K562 (cell line): ENCODE data around the gene MRPL40. TPM values are rescaled to one million over a fixed set of nuclear protein-coding genes. Genes with fewer than 3 reads are reported as not detected.

Source experiments
- CEBPG ChIP-seq, 3 experiments: fragments of 200-800 bp in 1 of 3; sonication (Bioruptor generic) in 1 of 3; sonication (generic) in 1 of 3; formaldehyde crosslinking in 1 of 3; IDR thresholded peaks in 2 of 3; conservative IDR thresholded peaks in 1 of 3; 2 replicates each; pipeline versions ENCODE4 v1.6.1 to v1.8.0; 2016 to 2022; ENCODE audit warnings: missing compliant biosample characterization in 2 of 3, missing genetic modification characterization in 2 of 3, mild to moderate bottlenecking in 1 of 3, missing genetic modification reagents in 1 of 3
- CHCHD3 ChIP-seq: fragments of 250-450 bp; sonication (Bioruptor Pico); IDR thresholded peaks from 2 replicates; pipeline ENCODE4 v2.1.2; 2022; ENCODE audit warnings: mild to moderate bottlenecking
- E2F3 ChIP-seq: fragments of 250-450 bp; sonication (Bioruptor Pico); IDR thresholded peaks from 2 replicates; pipeline ENCODE4 v1.4.0; 2020; ENCODE audit warnings: mild to moderate bottlenecking
- FOXJ2 ChIP-seq: fragments of 200-800 bp; sonication (Bioruptor generic); IDR thresholded peaks from 2 replicates; pipeline ENCODE4 v1.6.1; 2016; ENCODE audit warnings: missing genetic modification characterization, missing compliant biosample characterization
- MYNN ChIP-seq, 2 experiments: sonication (generic); formaldehyde crosslinking in 1 of 2; IDR thresholded peaks; 2 replicates each; pipeline versions ENCODE4 v1.5.0 to v1.6.1; 2016 to 2020; ENCODE audit warnings: antibody characterized with exemption in 1 of 2, missing genetic modification reagents in 1 of 2
- SETDB1 ChIP-seq: IDR thresholded peaks from one replicate; pipeline ENCODE4 v1.6.1; 2012; ENCODE audit warnings: low read length, control low read depth, inconsistent platforms
- TAF9B ChIP-seq: fragments of 450-650 bp; IDR thresholded peaks from 2 replicates; pipeline ENCODE4 v1.6.1; 2018; ENCODE audit warnings: mild to moderate bottlenecking; ENCODE audit not compliant: partially characterized antibody
- TCF7 ChIP-seq: sonication (generic); IDR thresholded peaks from 2 replicates; pipeline ENCODE4 v1.6.1; 2016; ENCODE audit warnings: antibody characterized with exemption, borderline replicate concordance
- TEAD1 ChIP-seq, 2 experiments: fragments of 450-650 bp in 1 of 2; sonication (generic) in 1 of 2; formaldehyde crosslinking; IDR thresholded peaks; 2 replicates each; pipeline versions ENCODE4 v1.4.0 to v1.8.0; 2020 to 2022; ENCODE audit warnings: mild to moderate bottlenecking in 2 of 2, missing genetic modification reagents in 1 of 2
- TFAM ChIP-seq: fragments of 250-450 bp; sonication (Bioruptor Pico); conservative IDR thresholded peaks from 2 replicates; pipeline ENCODE4 v1.5.0; 2021; ENCODE audit warnings: mild to moderate bottlenecking, moderate library complexity
- ZNF316 ChIP-seq: fragments of 450-650 bp; IDR thresholded peaks from 2 replicates; pipeline ENCODE4 v1.6.1; 2016
- ZNF431 ChIP-seq: sonication (generic); formaldehyde crosslinking; IDR thresholded peaks from 2 replicates; pipeline ENCODE4 v1.8.0; 2022; ENCODE audit warnings: mild to moderate bottlenecking, missing genetic modification reagents
- ZNF668 ChIP-seq: fragments of 250-450 bp; sonication (Bioruptor Pico); IDR thresholded peaks from 2 replicates; pipeline ENCODE4 v1.8.0; 2022; ENCODE audit warnings: mild to moderate bottlenecking, inconsistent platforms
- polyA plus RNA-seq, 8 experiments: library from polyadenylated mRNA; depleted of rRNA in 4 of 8; stranded (reverse) in 5 of 8; unstranded in 3 of 8; fragments of >200 nt; fragmentation: Nextera tagmentation in 2 of 8; fragmentation: Illumina TruSeq in 1 of 8; extraction: Ambion mirVana in 2 of 8; extraction: Trizol in 1 of 8; gene quantifications; 2 replicates each; pipeline versions ENCODE4 v1.2.1 to v1.2.3, GENCODE V29; 2011 to 2014; ENCODE audit warnings: inconsistent platforms in 1 of 8, missing spikeins in 1 of 8
- total RNA-seq, 7 experiments: library from RNA; depleted of rRNA in 6 of 7; stranded (reverse); fragments of >200 nt in 6 of 7; fragmentation: Illumina TruSeq in 2 of 7; extraction: Trizol in 2 of 7; gene quantifications; 2 replicates each; pipeline versions ENCODE4 v1.2.1 to v1.2.3, GENCODE V29; 2011 to 2021; ENCODE audit warnings: low replicate concordance in 1 of 7
- TF ChIP-seq, protein P1 (sequence below): sonication (generic); formaldehyde crosslinking; IDR thresholded peaks from 2 replicates; pipeline ENCODE4 v1.8.0; 2023; ENCODE audit warnings: mild to moderate bottlenecking, missing genetic modification reagents
- TF ChIP-seq, protein P2 (sequence below): sonication (generic); formaldehyde crosslinking; IDR thresholded peaks from 2 replicates; pipeline ENCODE4 v1.5.0; 2020; ENCODE audit warnings: missing genetic modification reagents
- TF ChIP-seq, protein P3 (sequence below): fragments of 250-450 bp; sonication (Bioruptor Pico); IDR thresholded peaks from 2 replicates; pipeline ENCODE4 v1.5.0; 2021

MRPL40 gene
- total and polyA plus RNA-seq, 9 of the 15 experiments (the other 6 are each of a cell fraction or from before 2014, with no cell fraction given): 132 to 652 (median 208) TPM

- peak; percentile 83 for TF ChIP-seq SETDB1
- TF ChIP-seq E2F3 (CRISPR knock-in tag): no peak
- no peak for TF ChIP-seq CEBPG (CRISPR knock-in tag; IDR thresholded peaks at IDR 0.05)
- no peak for TF ChIP-seq CEBPG (tag; conservative IDR thresholded peaks at IDR 0.05 in 1 of 2, IDR thresholded peaks at IDR 0.05 in 1 of 2)
- TF ChIP-seq TEAD1 (CRISPR knock-in tag; IDR thresholded peaks at IDR 0.05): 0 out of 4 replicates have a peak, but pooled peaks of 1 of the 2 experiments have one; percentile 27
- TF ChIP-seq FOXJ2: peak; percentile 81
- TF ChIP-seq, protein P1, sequence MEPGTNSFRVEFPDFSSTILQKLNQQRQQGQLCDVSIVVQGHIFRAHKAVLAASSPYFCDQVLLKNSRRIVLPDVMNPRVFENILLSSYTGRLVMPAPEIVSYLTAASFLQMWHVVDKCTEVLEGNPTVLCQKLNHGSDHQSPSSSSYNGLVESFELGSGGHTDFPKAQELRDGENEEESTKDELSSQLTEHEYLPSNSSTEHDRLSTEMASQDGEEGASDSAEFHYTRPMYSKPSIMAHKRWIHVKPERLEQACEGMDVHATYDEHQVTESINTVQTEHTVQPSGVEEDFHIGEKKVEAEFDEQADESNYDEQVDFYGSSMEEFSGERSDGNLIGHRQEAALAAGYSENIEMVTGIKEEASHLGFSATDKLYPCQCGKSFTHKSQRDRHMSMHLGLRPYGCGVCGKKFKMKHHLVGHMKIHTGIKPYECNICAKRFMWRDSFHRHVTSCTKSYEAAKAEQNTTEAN: no peak
- TF ChIP-seq TCF7: no peak
- no peak for TF ChIP-seq TAF9B
- TF ChIP-seq, protein P2, sequence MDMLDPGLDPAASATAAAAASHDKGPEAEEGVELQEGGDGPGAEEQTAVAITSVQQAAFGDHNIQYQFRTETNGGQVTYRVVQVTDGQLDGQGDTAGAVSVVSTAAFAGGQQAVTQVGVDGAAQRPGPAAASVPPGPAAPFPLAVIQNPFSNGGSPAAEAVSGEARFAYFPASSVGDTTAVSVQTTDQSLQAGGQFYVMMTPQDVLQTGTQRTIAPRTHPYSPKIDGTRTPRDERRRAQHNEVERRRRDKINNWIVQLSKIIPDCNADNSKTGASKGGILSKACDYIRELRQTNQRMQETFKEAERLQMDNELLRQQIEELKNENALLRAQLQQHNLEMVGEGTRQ: no peak
- TF ChIP-seq ZNF316: no peak
- no peak for TF ChIP-seq ZNF668 (CRISPR knock-in tag)
- TF ChIP-seq ZNF431 (CRISPR knock-in tag): no peak
- TF ChIP-seq, protein P3, sequence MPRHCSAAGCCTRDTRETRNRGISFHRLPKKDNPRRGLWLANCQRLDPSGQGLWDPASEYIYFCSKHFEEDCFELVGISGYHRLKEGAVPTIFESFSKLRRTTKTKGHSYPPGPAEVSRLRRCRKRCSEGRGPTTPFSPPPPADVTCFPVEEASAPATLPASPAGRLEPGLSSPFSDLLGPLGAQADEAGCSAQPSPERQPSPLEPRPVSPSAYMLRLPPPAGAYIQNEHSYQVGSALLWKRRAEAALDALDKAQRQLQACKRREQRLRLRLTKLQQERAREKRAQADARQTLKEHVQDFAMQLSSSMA (CRISPR knock-in tag): no peak
- TF ChIP-seq TFAM (CRISPR knock-in tag): no peak
- TF ChIP-seq MYNN (IDR thresholded peaks at IDR 0.05): no peak
- TF ChIP-seq MYNN (CRISPR knock-in tag; IDR thresholded peaks at IDR 0.05): no peak
- no peak for TF ChIP-seq CHCHD3 (CRISPR knock-in tag)
Observed at GRCh38 chr22:19463491-19464469, 31.4 kb downstream of the MRPL40 start (continued).
